Measurements from ENCODE around the gene VSNL1.

- TF ChIP-seq CTCF (IDR thresholded peaks at IDR 0.05): no peak
- no peak for TF ChIP-seq POLR2A (IDR thresholded peaks at IDR 0.05)
These were observed 134.3 kb downstream of the VSNL1 start for GRCh38 chr2:17674817-17675216.
